ENCODE results near the gene ADAMTS6. TPM values are rescaled to one million over a fixed set of nuclear protein-coding genes. Genes with fewer than 3 reads are reported as not detected.

ADAMTS6 gene
- total RNA-seq, 1 donor from 2014 or later = 52.4 TPM

DNA sequence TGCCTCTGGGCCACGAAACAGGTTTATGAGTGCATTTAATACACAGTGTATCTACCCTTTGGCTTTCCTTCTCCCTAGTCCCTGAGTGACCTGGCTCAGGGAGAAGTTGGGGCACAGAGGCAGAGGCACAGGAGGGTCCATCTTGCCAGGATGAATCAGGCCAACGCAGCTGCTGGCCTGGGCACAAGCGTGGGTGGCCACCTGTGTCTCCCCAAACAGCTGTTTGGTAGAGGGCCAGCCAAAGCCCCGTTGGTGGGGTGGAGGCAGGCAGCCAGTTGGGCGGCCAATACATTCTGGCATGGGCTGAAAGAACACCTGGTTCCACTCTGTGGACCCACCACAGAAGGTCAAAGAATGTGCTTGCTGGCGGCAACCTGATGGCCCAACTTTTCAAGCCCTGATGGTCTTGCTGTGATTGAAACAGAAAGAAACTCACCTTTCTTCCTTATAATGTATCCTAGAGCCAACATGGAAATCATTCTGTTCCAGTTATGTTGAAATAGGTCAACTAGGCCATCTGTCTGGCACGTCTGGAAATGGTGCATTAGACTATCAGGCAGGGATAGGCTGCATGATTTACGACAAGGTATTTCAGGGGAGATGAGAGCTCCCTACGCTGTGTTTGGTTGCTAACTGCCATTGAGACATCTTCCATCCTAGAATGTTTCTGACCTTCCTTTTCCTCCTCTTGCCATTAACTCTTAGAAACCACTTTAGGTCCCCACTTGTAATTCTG is 337.4 kb downstream of the ADAMTS6 start:
- DNase-seq = no peak

DNA sequence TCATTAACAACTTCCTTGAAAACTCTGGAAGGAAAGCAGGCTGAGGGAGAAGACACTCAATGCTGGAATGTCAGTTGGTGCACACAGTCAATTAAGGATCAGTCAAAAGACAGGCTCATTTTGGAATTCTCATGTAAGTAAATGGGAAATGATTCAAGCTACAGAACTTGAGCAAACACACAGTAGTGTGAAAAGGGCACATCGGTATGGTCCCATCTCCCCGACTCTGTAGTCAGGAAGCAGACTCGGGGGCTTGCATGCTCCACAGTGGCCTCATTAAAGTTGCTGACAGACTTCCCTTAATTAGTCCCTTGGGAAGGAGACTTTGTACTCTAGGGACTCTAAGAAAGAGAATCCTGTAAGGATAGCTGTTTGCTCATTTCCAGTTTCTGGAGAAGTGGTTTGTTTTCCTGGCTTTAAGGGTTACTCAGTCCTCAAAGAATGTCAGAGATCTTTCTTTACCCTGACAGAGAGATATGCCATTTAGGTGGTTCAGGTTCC is 339.2 kb downstream of the ADAMTS6 start:
- peak; percentile 74 for DNase-seq

DNA sequence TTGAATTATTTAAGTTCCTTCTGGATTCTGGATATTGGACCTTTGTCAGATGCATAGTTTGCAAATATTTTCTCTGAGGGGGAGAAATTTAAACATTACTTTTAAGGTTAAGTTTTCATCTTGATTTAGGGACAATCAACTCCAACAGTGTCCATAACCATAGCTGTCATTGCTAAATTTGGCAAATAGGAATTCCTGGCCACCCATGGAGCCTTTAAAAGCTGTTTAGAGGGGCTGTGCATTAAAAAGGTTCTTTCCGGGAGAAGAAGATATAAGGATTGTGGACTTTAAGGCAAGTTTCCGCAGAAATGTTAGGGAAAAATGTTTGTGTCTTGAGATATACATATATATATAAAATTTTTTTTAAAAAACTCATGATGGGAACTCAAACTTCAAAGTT is 339.7 kb downstream of the ADAMTS6 start:
- DNase-seq = no peak

- DNase-seq = peak; percentile 27
Observed at GRCh38 chr5:65141493-65141892, 340.2 kb downstream of the ADAMTS6 start.

GRCh38 chr5:65137631-65138030 is 344.1 kb downstream of the ADAMTS6 start:
- DNase-seq = peak; percentile 69

- DNase-seq = no peak
Observed at GRCh38 chr5:65133477-65134110, 348.1 kb downstream of the ADAMTS6 start.

- DNase-seq = no peak
Observed at GRCh38 chr5:65132386-65132785, 349.3 kb downstream of the ADAMTS6 start.

GRCh38 chr5:65128226-65128625 is 353.5 kb downstream of the ADAMTS6 start:
- no peak for DNase-seq

- no peak for DNase-seq
Observed at GRCh38 chr5:65127161-65127901, 354.4 kb downstream of the ADAMTS6 start.

DNA sequence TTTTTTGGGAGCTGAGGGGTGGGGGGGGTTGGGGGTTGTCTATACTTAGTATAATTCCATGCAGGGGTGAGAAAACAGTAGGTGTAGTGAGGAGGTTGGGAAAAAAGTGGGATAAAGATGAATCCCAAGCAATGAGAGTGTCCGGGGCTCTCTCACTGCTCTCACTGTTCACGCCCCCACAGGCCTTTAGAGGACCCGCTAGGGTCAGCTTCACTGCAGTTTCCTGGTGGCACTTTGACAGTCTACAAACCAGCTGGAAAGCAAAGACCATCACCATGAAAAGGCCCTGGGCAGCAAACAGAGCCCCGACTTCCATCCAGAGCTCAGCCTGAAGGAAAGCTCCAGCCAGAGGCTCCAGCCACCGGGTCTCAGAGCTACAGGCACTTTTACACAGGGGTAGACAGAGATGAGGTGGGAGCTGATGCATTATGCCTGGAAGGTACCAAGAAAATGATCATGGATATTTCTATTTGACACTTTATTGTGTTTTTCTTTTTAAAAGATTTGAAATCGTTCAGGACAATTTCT is 355.1 kb downstream of the ADAMTS6 start:
- no peak for DNase-seq

DNA sequence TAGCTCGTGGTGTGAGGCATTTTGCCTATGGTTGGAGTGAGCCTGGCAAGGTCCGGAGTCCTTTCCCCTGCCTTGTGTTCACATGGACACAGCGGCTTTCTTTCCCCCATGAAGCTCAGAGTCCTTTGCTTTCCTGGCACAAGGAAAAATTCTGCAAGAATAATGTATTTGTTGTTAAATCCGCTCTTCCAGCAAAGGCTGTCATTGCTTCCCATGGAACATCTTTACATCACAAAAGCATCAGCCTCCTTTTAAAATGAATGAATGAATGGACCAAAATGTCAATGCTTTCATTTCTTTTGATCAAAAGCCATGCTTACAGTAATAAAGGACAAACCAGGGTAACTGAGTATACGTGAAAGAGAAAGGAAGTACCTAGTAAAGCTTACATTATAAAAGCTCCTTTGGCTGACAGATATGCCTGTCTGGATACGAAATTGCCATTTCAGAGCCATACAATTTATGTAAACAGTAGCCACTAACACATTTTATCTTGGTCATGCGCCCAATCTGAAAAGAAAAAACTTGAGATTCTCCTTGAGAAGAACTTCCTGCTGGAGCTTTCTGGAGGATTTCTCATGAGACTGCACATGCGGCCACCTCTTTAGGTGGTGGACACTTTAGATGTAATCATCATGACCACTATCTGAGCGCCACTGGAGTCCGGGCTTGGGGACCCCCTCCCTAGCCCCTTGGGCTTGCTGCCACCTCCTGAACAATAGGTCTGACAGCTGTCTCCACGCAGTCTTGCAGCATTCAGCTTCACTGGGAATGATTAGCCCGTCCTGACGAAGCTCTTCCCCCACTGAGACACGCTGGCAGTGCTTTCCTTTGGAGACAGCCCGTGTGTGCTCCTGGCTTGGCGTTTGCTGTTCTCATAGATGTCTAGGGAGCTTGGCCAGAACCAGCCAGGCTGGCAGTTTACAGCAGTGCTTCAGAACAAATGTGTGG is 355.9 kb downstream of the ADAMTS6 start:
- no peak for DNase-seq

DNA sequence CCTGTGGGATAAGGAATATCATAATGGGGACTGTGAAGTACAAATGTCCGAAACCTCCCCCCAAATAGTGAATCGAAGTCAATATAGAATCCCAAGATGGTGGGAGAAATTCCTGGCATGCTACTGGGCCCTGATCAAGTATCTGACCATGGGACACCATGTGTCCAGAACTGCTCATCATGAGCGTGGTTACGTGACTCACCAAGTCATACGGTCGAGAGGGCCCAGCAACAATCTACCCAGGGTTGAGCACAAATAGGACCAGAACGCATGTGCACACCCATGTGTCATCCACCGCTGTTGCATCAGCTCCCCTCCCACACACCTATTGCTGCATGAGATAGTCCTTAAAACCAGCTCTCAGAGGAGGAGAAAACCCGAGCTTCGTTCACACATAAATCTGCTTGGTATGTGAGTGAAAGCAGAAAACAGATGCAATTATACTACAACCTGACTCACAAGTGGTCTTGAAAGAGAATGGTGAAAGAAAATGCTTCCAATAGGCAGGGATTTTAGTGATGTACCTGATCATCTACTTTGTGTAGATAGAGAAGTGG is 359.8 kb downstream of the ADAMTS6 start:
- DNase-seq = no peak

DNA sequence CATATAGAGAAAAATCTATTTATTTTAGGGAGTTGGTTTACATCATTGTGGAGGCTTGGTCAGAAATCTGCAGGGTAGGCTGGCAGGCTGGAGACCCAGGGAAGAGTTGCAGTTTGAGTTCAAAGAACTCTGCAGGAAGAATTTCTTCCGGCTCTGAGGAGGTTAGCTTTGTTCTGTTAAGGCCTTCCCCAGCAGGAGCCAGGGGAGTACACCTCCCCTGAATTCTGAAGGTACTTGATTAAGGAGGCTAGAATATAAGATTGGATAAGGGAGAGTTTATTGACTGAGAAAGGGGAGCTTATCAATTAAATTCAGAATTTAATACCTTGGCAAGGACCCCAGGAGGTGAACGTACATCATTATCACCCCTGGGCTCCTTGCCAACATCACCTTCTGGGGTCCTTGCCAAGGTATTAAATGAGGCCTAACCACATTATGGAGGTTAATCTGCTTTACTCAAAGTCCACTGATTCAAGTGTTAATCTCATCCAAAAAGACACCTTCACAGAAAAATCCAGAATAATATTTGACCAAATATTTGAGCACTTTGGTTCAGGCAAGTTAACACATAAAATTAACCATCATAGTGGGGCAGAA is 361.3 kb downstream of the ADAMTS6 start:
- DNase-seq = no peak

DNA sequence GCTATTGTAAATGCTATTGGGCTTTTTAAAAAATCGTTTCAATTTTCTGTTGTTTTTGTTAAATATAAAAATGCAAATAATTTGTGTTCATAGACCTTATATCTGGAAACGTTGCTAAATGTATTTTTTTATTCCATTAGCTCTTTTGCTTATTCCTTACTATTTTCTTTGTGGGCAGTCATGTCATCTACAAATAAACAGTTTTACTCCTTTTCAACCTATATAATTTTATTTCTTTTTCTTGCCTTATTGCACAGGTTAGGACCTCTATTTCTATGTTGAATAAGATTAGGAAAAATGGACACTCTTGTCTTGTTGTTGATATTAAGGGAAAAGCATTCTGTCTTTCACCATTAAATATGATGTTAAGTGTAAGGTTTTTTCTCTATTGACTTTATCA is 364.2 kb downstream of the ADAMTS6 start:
- DNase-seq = no peak

- no peak for DNase-seq
Observed at GRCh38 chr5:65113771-65114170, 367.9 kb downstream of the ADAMTS6 start.

DNA sequence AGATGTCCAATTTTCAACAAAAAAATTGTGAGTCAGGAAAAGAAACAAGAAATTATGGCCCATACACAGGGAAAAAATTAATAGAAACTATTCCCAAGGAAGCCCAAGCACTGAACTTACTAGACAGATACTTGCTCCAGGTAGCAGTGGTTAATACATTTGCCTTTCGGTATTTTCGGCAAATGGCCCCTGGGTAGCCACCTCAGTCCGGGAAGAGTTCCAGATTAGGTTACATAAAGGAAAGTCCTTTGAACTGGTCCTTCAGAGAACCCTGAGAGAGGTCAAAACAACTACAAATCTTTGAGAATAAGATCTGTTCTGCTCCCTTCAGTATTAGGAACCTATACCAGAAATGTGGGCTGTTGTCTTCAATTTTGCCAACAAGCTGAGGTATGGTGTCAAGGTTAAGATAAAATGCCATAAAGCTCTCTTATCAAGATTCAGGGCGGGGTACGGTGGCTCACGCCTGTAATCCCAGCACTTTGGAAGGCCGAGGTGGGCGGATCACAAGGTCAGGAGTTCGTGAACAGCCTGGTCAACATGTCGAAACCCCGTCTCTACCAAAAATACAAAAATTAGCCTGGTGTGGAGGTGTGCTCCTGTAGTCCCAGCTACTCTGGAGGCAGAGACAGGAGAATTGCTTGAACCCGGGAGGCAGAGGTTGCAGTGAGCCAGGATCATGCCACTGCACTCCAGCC is 369.6 kb downstream of the ADAMTS6 start:
- no peak for DNase-seq

- no peak for DNase-seq
Observed at GRCh38 chr5:65108786-65109743, 372.7 kb downstream of the ADAMTS6 start.

GRCh38 chr5:65105301-65105700 is 376.4 kb downstream of the ADAMTS6 start:
- no peak for DNase-seq

DNA sequence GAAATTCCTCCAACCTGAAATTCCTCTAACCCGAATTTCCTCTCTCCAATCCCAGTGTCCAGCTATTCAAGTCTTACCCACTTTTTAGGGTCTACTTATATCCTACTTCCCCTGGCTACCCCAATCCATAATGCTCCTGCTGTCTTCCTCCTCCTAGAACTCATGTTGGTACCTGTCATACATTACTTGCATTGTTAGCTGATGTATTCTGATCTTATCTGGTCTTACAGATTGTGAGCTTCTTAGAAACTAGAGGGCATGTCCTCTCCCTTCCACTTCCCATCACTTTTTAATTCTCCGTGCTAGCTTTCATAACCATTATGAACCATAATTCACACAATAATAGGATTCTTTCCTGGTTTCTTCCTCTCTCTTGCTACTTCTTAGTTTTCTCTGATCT is 376.9 kb downstream of the ADAMTS6 start:
- DNase-seq = no peak
